Vagina (tissue), 2 donors: ENCODE results near the gene FAM219B. TPM values are rescaled to one million over a fixed set of nuclear protein-coding genes. Genes with fewer than 3 reads are reported as not detected.
"Not testable (repeated sequence)": the region's sequence is repeated elsewhere in the genome, so short reads cannot be mapped to it uniquely, and the experiment has no call there.

Experiments
- DNase-seq, 2 donors: peaks; one replicate each; pipeline ENCODE4 v3.0.0-alpha.2; 2017; ENCODE audit errors: extremely low spot score in 2 of 2
- H3K27ac ChIP-seq: fragments of 200-600 bp; sonication (generic); one replicate; pipeline ENCODE4 v1.5.1; 2019
- H3K27me3 ChIP-seq: fragments of 200-600 bp; sonication (generic); one replicate; pipeline ENCODE4 v1.5.1; 2019
- H3K36me3 ChIP-seq, 2 donors: fragments of 200-600 bp; sonication (generic); one replicate each; pipeline ENCODE4 v1.5.1; 2017 to 2019
- H3K4me1 ChIP-seq: fragments of 200-600 bp; sonication (generic); one replicate; pipeline ENCODE4 v1.5.1; 2019
- H3K4me3 ChIP-seq, 2 donors: fragments of 200-600 bp; sonication (generic); 1 replicate in 1 of 2; 2 replicates in 1 of 2; pipeline ENCODE4 v1.5.1; 2016 to 2019
- H3K9me3 ChIP-seq: fragments of 200-600 bp; sonication (generic); one replicate; pipeline ENCODE4 v1.5.1; 2019
- POLR2A ChIP-seq, 2 donors: fragments of 450-650 bp; IDR thresholded peaks; one replicate each; pipeline ENCODE4 v1.6.1; 2017; ENCODE audit warnings: antibody characterized with exemption in 2 of 2, mild to moderate bottlenecking in 2 of 2, moderate library complexity in 2 of 2
- POLR2AphosphoS5 ChIP-seq, 2 donors: sonication (generic); formaldehyde crosslinking; IDR thresholded peaks; one replicate each; pipeline ENCODE4 v1.9.0; 2017; ENCODE audit warnings: antibody characterized with exemption in 2 of 2, mild to moderate bottlenecking in 2 of 2, low read depth in 1 of 2; ENCODE audit not compliant: insufficient read depth in 1 of 2
- intact Hi-C: fragments of 100-400 bp; cut with DNase I; formaldehyde crosslinking; loops from one replicate; pipeline ENCODE4 v1.15.1; 2023
- total RNA-seq: library from RNA; depleted of rRNA; stranded (reverse); fragments of >200 nt; gene quantifications from one replicate; pipeline ENCODE4 v1.2.3, GENCODE V29; 2016
- TF ChIP-seq, protein P1 (sequence below), 3 experiments: fragments of 450-650 bp in 2 of 3; fragments of 200-600 bp in 1 of 3; sonication (generic) in 1 of 3; IDR thresholded peaks; one replicate each; pipeline ENCODE4 v1.5.1; 2017 to 2019; ENCODE audit warnings: antibody characterized with exemption in 3 of 3, mild to moderate bottlenecking in 2 of 3, moderate library complexity in 2 of 3

FAM219B gene
- total RNA-seq, 1 donor from 2014 or later = 51.6 TPM

DNA sequence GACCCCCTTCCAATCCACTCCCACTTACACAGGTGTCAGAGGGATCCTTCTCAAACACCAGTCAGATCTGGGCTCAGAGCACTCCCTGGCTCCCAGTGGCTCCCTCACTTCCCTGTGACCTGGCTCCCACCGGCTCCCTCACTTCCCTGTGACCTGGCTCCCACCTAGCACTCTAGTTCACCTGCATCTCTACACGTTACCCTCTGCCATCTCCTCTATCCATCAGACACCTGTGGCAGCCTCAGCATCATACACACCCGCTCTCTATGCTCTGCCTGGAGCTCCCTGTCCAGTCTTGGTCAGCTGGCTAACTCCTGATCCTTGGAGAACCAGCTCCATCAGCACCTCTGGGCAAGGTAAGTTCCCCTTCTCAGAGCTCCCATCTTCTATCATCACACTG, 44.4 kb upstream of the FAM219B start:
- Histone ChIP-seq H3K27ac (no peak overlapping the region), H3K9me3 (no peaks in the 10 kb centered on the region), H3K4me1 (peaks cover 25% of the 10 kb centered on the region), H3K27me3 (no peaks in the 10 kb centered on the region), H3K36me3 (no peaks in the 10 kb centered on the region), H3K4me3 (no peak overlapping the region)
- intact Hi-C loops = no loop called here
- no peak for DNase-seq
- TF ChIP-seq, protein P1, sequence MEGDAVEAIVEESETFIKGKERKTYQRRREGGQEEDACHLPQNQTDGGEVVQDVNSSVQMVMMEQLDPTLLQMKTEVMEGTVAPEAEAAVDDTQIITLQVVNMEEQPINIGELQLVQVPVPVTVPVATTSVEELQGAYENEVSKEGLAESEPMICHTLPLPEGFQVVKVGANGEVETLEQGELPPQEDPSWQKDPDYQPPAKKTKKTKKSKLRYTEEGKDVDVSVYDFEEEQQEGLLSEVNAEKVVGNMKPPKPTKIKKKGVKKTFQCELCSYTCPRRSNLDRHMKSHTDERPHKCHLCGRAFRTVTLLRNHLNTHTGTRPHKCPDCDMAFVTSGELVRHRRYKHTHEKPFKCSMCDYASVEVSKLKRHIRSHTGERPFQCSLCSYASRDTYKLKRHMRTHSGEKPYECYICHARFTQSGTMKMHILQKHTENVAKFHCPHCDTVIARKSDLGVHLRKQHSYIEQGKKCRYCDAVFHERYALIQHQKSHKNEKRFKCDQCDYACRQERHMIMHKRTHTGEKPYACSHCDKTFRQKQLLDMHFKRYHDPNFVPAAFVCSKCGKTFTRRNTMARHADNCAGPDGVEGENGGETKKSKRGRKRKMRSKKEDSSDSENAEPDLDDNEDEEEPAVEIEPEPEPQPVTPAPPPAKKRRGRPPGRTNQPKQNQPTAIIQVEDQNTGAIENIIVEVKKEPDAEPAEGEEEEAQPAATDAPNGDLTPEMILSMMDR (IDR thresholded peaks at IDR 0.05) = no peak
- no peak for TF ChIP-seq POLR2AphosphoS5 (IDR thresholded peaks at IDR 0.05; ENCODE audit: insufficient read depth in 1 of 2, low read depth in 1 of 2)
- TF ChIP-seq POLR2A (IDR thresholded peaks at IDR 0.05) = no peak

DNA sequence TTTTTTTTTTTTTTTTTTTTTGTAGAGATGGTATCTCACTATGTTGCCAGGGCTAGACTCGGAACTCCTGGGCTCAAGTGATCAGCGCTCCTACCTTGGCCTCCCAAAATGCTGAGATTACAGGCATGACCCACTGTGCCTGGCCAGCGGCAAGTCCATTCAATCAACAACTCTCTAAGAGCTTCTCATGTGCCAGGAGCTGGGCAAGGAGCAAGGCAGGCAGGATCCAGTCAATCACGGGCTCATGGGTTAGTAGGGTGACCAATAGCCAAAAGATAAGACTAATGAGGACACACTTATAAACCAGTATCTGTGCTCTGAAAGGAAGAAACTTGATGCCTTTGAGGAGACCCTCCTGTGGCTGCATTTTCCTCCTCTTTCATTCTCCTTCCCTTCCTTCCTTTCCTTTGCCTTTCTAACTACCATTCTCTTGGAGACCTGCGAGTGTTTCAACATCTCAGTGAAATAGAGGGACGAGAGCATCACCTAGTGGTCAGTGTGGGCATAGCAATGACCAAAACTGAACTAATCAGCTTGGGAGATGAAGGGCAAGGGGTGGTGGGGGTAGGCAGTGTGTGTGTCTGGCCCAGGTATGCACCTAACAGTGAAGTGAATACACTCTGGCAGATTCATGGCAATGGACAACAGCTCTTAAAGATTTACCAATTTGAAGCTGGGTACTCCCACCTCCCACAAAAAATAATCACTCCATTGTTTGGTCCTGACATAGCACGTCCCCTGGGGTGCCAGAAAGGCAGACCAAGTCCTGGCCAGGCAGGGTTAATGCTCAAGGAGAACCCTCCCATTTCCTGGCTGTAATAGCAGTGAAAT, 43.6 kb upstream of the FAM219B start:
- Histone ChIP-seq H3K4me3 (no peak overlapping the region), H3K27ac (no peak overlapping the region), H3K4me1 (peaks cover 17% of the 10 kb centered on the region), H3K27me3 (no peaks in the 10 kb centered on the region), H3K9me3 (no peaks in the 10 kb centered on the region), H3K36me3 (no peaks in the 10 kb centered on the region)
- no peak for DNase-seq
- TF ChIP-seq POLR2AphosphoS5 (IDR thresholded peaks at IDR 0.05; ENCODE audit: insufficient read depth in 1 of 2, low read depth in 1 of 2) = peak in 1 of 2 donors; percentile 46
- TF ChIP-seq, protein P1 (IDR thresholded peaks at IDR 0.05) = peak; percentile 70 to 98 (median 95)
- TF ChIP-seq POLR2A (IDR thresholded peaks at IDR 0.05) = no peak
- intact Hi-C loops = no loop called here

DNA sequence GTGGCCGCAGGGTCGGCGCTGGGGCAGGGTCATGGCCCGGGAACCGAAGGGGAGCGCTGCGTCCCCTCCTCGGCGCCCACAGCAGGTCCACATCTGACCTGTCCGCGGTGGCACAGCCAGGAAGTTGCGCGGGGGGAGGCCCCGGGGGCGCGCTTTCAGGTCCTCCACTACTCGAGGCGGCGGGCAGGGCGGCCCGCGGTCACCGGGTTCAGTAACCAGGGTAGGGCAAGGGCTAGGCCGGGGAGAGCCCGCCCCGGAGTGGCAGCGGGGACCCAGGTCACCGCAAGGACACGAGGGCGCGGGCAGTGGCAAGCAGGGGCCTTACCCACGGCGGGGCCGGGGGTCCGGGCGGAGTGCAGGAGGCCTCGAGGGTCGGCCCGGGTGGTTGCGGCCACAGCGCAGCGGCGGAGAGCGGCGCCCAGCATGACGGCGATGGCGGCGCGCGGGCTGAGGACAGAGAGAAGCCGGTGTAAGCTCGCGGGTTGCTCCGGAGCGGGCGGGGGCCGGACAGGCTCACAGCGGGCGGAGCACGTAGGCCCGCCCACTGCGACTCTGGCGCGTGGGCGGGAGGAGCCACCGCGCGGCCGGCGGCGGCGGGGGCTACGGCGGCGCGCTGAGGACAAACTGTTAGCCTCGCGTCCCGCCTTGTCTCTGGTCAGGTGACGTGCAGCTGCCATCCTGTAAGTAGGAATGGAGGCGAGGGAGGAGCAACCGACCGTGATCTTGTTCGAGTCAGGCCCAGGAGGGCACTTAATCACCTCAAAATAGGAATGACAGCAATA, 31.1 kb upstream of the FAM219B start, which contains the start of gene COX5A:
TSS of gene COX5A (minus strand) at position 484 of the 782 bp plus-strand sequence. CDS start at position 425, 59 bp downstream.
- intact Hi-C loops = no loop called here
- peak within 1 kb of the TSS; percentile 80 to 95 for H3K4me3 ChIP-seq
- H3K9me3 ChIP-seq = no peaks in the 10 kb centered on the region
- DNase-seq = peak in 1 of 2 donors; percentile 96
- TF ChIP-seq, protein P1 (IDR thresholded peaks at IDR 0.05) = peak in 1 of 3 experiments; percentile 11
- TF ChIP-seq POLR2A (IDR thresholded peaks at IDR 0.05) (peak in 1 of 2 donors; percentile 55), POLR2AphosphoS5 (IDR thresholded peaks at IDR 0.05; ENCODE audit: insufficient read depth in 1 of 2, low read depth in 1 of 2) (peak in 1 of 2 donors; percentile 79)
- peaks cover 23% of the 10 kb centered on the region for H3K4me1 ChIP-seq
- peak within 1 kb of the TSS; percentile 89 for H3K27ac ChIP-seq
- H3K27me3 ChIP-seq = no peaks in the 10 kb centered on the region
- H3K36me3 ChIP-seq = no peaks in the 10 kb centered on the region

DNA sequence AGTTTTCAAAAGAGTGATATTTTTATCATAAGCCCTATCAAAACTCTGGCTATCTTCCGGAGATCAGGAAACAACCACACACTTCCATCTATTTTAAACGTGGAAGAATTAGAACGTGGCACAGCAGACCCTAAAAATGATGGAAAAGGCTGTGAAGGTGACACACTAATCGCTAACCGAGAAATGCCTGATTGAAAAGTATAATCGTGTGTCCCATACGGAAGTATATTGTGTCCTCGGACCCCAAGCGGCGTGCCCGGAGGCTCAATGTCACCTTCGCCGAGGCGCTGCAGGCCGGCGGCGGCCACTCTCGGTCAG, 30.6 kb upstream of the FAM219B start:
- intact Hi-C loops = no loop called here
- Histone ChIP-seq H3K9me3 (no peaks in the 10 kb centered on the region), H3K4me3 (peak overlapping the region; percentile 80 to 95)

DNA sequence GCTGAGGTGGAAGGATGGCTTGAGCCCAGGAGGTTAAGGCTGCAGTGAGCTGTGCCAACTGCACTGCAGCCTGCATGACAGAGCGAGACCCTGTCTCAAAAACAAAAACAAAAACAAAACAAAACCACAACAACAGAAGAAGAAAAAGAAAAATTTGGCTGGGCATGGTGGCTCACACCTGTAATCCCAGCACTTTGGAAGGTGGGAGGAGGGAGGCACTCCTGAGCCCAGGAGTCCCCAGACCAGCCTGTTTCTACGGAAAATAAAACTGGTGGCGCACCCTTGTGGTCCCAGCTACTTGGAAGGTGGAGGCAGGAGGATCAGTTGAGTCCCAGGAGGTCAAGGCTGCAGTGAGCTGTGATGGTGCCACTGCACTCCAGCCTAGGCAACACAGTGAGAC, 28.5 kb upstream of the FAM219B start:
- H3K27ac ChIP-seq, DNase-seq, H3K9me3 ChIP-seq, H3K4me3 ChIP-seq, H3K36me3 ChIP-seq, intact Hi-C loops, H3K27me3 ChIP-seq: not testable (repeated sequence)
- H3K4me1 ChIP-seq = peaks cover 23% of the 10 kb centered on the region

More for the DNA sequence above, 30.6 kb upstream of the FAM219B start:
- no peak for DNase-seq
- TF ChIP-seq, protein P1 (IDR thresholded peaks at IDR 0.05) = peak in 1 of 3 experiments; percentile 31
- no peak for TF ChIP-seq POLR2A (IDR thresholded peaks at IDR 0.05)
- Histone ChIP-seq H3K27me3 (no peaks in the 10 kb centered on the region), H3K36me3 (no peaks in the 10 kb centered on the region), H3K4me1 (peaks cover 23% of the 10 kb centered on the region), H3K27ac (peak overlapping the region; percentile 89)
